ENCODE results near the gene CBLB.

CBLB gene

DNA sequence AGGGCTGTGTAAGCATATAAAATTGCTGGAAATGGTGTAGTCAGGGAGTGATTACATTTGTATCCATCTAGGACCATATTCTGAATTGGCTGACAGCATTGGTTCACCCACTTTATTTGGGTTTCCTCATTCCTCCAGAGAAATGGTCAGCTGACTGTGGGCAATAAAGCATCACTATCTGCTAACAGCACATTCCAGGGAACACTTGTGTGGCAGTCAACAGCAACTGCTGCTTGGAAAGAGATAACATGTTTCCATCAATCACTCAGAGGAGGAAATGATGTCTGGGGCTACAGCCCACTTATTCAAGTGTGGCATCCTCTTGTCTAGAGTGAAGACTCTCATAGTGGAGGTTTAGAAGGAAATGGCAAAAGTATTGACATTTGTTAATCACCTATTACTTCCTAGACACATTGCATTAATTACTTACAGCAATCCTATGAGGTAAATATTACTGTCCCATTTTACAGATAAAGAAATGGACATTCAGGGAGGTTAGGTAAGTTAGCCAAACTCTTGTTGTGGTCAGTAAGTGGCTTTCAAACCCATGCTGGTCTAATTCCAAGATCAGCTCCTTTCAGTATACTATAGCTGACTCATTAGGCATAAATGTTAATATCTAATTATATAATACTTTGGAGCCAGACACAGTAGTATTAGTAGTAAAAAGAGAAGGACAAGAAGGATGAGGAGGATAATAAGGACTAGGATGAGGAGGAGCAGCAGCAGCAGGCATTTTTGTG, 254.4 kb downstream of the CBLB start:
- H3K27me3 ChIP-seq (replicated peaks; ENCODE audit: control insufficient read depth, insufficient read depth, low read length): no peaks in the 10 kb centered on the region
- no peak for DNase-seq (ENCODE audit: extremely low read depth, insufficient read length)
- H3K36me3 ChIP-seq (ENCODE audit: control insufficient read depth, insufficient read depth, low read length): no peaks in the 10 kb centered on the region
- TF ChIP-seq, protein P1, sequence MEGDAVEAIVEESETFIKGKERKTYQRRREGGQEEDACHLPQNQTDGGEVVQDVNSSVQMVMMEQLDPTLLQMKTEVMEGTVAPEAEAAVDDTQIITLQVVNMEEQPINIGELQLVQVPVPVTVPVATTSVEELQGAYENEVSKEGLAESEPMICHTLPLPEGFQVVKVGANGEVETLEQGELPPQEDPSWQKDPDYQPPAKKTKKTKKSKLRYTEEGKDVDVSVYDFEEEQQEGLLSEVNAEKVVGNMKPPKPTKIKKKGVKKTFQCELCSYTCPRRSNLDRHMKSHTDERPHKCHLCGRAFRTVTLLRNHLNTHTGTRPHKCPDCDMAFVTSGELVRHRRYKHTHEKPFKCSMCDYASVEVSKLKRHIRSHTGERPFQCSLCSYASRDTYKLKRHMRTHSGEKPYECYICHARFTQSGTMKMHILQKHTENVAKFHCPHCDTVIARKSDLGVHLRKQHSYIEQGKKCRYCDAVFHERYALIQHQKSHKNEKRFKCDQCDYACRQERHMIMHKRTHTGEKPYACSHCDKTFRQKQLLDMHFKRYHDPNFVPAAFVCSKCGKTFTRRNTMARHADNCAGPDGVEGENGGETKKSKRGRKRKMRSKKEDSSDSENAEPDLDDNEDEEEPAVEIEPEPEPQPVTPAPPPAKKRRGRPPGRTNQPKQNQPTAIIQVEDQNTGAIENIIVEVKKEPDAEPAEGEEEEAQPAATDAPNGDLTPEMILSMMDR (IDR thresholded peaks at IDR 0.05; ENCODE audit: insufficient read depth, low read length, poor library complexity, severe bottlenecking): no peak
- H3K4me3 ChIP-seq (replicated peaks; ENCODE audit: low read depth, low read length): no peak overlapping the region

DNA sequence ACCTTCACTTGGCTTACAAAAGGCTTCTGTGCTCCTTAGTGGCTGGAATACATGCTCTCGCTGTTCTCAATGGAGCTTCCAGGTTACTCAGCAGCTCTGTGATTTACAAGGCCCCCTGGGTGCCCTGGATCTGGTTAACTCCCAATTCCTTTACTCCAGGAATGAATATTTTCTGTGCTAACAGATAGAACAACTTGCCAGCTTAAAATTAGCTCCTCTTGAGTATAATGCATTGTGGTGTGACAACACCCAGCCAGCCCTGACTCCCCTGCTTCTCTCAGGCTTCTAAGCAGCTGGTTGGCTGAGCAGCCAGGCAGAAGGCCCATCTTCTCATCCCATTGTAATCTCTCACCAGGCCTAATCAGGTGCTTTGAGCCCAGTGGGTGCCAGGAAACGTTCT, 255.7 kb downstream of the CBLB start:
- H3K4me3 ChIP-seq (replicated peaks; ENCODE audit: low read depth, low read length): no peak overlapping the region
- TF ChIP-seq, protein P1 (IDR thresholded peaks at IDR 0.05; ENCODE audit: insufficient read depth, low read length, poor library complexity, severe bottlenecking): no peak
- no peaks in the 10 kb centered on the region for H3K27me3 ChIP-seq (replicated peaks; ENCODE audit: control insufficient read depth, insufficient read depth, low read length)
- DNase-seq (ENCODE audit: extremely low read depth, insufficient read length): no peak
- H3K36me3 ChIP-seq (ENCODE audit: control insufficient read depth, insufficient read depth, low read length): no peaks in the 10 kb centered on the region

DNA sequence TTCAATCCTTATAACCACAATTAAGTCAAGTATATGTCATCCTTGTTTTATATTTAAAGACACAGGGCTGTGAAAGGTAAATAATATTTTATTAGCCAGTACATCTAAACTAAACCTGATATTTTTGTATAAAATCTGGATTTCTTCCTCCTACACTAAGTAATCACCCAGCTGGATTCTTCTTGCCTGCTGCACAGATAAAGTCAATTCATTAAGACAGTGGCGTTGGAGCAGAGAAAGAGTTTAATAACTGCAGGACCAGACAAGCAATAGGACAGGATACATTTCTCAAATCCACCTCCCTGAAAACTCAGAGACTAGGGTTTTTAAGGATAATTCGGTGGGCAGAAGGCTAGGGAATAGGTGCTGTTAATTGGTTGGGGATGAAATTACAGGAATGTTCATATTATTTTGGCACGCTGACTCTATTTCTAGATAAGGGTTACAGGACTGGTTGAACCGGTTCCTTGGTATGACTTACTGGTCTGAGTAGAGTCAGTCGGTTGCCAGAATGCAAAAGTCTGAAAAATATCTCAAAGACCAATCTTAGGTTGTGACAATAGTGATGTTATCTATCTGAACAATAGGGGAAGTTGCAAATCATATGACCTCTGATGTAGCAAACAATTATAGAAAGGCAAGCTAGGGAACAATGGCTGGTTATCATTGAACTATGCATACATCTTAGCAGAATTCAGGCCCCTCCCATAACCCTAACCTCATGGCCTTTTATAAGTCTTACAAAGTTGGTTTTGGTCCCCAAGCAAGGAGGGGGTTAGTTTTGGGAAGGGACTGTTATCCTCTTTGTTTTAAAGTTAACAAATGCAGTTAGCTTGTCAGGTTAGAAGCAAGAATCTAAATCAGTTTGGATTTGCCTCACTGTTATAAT, 257.3 kb downstream of the CBLB start:
- TF ChIP-seq, protein P1 (IDR thresholded peaks at IDR 0.05; ENCODE audit: insufficient read depth, low read length, poor library complexity, severe bottlenecking): no peak
- H3K4me3 ChIP-seq (replicated peaks; ENCODE audit: low read depth, low read length): no peak overlapping the region
- no peak for DNase-seq (ENCODE audit: extremely low read depth, insufficient read length)

DNA sequence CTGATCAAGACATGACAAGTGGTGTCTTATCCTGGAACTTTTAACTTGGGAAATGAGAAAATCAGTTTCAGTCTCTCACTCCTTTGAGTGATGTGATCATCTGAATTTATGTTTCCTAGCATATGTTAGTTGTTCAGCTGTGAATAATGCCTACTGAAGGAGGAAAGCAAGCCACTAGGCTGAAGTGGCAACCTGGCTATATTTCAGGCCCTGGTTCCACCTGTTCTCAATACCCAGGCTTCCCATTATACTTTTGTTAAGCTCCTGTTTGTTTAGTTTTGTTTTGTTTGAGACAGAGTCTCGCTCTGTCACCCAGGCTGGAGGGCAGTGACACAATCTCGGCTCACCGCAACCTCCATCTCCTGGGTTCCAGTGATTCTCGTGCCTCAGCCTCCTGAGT, 258.3 kb downstream of the CBLB start:
- H3K4me3 ChIP-seq (replicated peaks; ENCODE audit: low read depth, low read length): no peak overlapping the region
- TF ChIP-seq, protein P1 (IDR thresholded peaks at IDR 0.05; ENCODE audit: insufficient read depth, low read length, poor library complexity, severe bottlenecking): no peak
- H3K27me3 ChIP-seq (replicated peaks; ENCODE audit: control insufficient read depth, insufficient read depth, low read length): no peaks in the 10 kb centered on the region
- H3K36me3 ChIP-seq (ENCODE audit: control insufficient read depth, insufficient read depth, low read length): no peaks in the 10 kb centered on the region
- no peak for DNase-seq (ENCODE audit: extremely low read depth, insufficient read length)

More for the DNA sequence above, 257.3 kb downstream of the CBLB start:
- Histone ChIP-seq H3K36me3 (ENCODE audit: control insufficient read depth, insufficient read depth, low read length) (no peaks in the 10 kb centered on the region), H3K27me3 (replicated peaks; ENCODE audit: control insufficient read depth, insufficient read depth, low read length) (no peaks in the 10 kb centered on the region)

DNA sequence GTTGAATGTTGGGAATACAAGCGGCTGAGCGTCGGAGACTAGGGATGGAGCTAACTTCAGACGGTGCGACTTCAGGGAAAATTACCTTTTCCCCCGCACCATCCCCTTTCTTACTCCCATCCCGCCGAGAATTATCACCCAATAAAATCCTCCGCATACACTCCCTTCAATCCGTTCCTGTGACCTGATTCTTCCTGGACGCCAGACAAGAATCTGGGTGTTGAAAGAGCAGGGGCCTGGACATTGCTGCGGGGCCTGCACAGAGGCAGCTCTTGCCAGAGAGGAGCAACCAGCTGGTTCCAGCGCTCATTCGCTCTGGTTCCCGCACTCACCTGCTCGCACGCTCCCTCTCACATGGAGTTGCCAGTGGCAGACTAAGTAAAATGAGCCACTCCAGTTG, 260.2 kb downstream of the CBLB start:
- Histone ChIP-seq H3K27me3 (replicated peaks; ENCODE audit: control insufficient read depth, insufficient read depth, low read length) (no peaks in the 10 kb centered on the region), H3K4me3 (replicated peaks; ENCODE audit: low read depth, low read length) (no peak overlapping the region), H3K36me3 (ENCODE audit: control insufficient read depth, insufficient read depth, low read length) (no peaks in the 10 kb centered on the region)
- no peak for DNase-seq (ENCODE audit: extremely low read depth, insufficient read length)
- TF ChIP-seq, protein P1 (IDR thresholded peaks at IDR 0.05; ENCODE audit: insufficient read depth, low read length, poor library complexity, severe bottlenecking): no peak

Measured in GM06990 (cell line).